GM21723 (cell line): Measurements from ENCODE around the gene PPFIBP2.

Experiments used
- ATAC-seq: cut with Tn5 transposase; IDR thresholded peaks from one replicate; pipeline ENCODE4 v1.9.1; 2021; ENCODE audit warnings: mild to moderate bottlenecking, moderate library complexity; ENCODE audit not compliant: unreplicated experiment

The PPFIBP2 gene

DNA sequence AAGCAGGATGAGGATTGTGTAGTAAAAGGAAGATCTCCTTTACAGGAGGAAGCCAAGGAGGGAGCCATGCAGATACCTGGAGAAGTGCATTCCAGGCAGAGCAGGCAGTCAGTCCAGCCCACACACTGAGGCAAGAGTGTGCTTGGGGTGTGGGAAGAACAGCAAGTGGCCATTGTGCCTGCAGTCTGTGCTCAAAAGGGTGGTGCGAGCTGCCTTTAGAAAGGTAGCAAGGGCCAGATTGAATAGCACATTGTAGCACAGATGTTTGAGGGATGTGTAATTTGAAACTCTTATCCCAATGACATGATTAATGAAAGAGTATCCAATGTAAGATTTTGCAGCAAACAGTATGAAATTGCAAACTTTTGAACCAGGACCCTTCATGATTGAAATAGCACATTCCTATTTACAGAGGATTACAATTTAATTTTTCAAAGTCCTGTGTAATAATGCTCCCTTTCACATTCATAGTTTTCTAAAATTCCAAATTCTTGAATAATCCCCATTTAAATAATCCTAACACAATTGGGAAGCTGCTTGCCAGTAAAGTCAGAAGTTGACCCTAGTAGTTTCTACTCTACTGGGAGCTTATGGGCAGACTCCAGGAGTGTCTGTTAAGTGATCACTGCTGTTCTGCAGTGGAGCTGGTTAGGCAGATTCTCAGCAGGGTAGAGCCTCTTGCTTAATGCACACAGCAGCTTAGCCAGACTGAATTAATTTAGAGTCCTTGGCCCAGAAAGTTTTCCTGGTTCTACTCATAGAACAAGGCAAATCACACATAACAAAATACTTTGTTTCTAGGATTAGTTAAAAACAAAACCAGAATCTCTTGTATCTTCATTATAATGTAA is 81.4 kb downstream of the PPFIBP2 start:
- ATAC-seq = no peak

GRCh38 chr11:7595951-7596350 is 82.2 kb downstream of the PPFIBP2 start:
- no peak for ATAC-seq

DNA sequence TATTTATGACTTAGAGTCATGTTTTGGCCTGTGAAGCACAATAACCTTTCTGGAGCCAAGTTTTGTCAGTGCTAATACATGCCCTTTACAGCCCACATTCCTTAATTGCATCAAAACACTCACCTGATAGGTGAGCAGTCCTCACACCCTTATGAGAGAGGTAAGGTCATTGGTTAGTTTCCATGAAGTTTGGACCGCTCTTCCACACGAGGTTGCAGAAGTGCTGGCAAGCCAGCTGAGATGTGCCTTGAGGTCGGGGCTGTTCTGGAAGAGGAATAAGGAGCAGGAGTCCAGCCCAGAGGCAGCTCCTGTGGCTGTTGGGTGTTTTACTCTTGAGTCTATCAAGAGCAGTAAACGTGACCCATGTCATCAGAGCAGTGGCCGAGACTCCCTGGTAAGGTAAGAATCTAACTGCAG is 83.2 kb downstream of the PPFIBP2 start:
- ATAC-seq = no peak

GRCh38 chr11:7597620-7598019 is 83.8 kb downstream of the PPFIBP2 start:
- no peak for ATAC-seq

DNA sequence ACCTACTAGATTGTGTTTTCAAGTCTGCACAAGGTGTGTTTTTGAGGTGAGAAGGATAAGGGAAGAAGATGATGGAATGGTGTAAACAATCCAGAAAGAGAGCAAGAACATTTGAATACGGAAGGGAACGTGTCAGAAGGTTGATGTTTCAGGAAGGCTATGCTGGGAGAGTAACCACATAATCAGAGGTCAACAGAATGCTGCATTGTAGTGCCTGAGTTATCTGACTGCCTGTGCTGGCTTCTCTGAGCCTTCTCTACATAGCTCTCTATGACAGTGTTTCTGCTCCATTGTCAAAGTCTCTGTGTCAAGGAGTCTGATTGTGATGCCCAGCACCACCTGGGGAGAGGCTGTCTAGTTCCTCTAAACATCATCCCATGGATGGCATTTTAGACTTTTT is 85.4 kb downstream of the PPFIBP2 start:
- ATAC-seq = no peak

DNA sequence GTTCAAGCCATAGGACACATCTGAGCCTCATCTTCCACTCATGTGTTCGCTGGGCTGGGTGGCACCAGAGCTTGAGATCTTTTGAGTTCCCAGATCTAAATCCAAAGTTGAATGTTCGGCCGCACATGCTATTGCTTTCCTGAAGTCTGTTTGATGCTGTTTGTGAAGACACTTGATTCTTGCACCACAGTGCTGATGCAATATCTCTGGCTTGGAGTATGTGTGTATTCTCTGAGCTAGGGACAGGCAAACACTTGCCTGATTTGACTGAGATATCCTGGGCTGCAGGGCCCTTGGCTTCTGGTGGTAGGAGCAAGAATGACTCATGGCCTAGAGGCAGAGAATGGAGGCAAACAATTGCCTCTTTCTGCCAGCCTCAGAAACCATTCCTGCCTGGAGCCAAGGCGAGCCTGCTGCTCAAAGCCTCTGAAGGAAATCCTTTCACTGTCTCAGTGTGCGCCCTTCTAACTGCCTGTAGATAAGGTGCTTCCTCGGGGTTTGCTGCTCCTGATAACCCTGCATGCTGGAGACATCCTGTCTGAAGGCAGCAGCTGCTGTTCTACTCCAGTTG is 86.5 kb downstream of the PPFIBP2 start:
- no peak for ATAC-seq

DNA sequence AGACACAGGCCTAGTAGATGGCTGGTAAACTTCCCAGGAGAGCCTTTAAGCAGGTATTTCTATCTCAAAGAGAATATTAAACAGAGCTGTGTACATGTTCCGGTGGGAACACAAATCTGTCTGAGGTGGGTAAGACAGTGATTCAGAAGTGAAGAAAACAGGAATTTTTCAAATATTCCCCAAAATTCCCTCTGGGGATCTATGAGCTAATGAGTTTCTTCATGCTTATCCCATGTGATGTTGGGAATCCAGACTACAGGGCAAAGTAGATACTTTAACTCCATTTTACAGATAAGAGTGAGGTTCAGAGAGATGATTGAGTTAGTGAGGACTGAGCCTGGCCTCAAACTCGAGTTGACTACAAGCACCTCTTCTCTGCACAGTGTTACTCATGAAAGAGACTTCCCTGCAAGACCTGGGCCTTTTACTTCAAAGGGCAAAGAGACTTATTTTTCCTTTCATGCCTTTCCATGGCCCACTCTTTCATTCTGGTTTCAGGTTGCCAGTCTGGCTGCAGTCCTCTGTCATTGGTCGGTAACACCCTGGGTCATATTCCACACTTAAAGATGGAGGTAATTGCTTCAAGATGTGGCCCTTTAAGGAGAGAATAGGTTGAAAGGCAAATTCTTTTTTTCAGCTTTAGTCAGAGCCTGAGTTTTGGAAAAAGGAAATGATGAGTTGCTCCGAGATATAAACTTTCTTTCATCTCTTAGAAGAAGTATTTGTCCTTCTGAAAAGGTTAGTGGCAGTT is 89.4 kb downstream of the PPFIBP2 start:
- no peak for ATAC-seq

DNA sequence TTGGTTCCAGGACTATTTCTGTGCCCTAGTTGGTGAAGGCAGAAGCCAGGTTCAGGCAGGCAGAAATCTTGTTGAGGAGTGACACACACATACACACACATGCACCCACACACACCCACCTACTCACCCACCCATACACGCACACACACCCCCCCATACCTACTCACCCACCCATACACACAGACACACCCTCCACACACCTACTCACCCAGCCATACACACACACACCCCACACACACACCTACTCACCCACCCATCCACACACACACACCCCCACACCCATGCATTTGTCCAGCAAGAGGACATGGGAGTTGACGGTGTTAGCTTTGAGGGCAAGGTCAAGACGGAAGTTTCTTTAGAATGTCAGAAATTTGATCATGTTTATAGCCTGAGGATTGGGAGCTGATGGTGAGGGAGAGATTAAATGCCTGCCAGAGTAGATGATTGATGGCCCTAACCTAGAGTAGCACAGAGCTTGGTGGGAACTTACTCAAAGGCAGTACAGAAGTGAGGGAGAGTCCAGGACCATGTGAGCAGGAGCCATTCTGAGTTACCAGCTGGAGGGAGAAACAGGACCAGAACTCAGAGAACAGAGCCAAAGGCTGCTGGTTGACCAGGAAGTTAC is 90.6 kb downstream of the PPFIBP2 start:
- ATAC-seq = no peak

DNA sequence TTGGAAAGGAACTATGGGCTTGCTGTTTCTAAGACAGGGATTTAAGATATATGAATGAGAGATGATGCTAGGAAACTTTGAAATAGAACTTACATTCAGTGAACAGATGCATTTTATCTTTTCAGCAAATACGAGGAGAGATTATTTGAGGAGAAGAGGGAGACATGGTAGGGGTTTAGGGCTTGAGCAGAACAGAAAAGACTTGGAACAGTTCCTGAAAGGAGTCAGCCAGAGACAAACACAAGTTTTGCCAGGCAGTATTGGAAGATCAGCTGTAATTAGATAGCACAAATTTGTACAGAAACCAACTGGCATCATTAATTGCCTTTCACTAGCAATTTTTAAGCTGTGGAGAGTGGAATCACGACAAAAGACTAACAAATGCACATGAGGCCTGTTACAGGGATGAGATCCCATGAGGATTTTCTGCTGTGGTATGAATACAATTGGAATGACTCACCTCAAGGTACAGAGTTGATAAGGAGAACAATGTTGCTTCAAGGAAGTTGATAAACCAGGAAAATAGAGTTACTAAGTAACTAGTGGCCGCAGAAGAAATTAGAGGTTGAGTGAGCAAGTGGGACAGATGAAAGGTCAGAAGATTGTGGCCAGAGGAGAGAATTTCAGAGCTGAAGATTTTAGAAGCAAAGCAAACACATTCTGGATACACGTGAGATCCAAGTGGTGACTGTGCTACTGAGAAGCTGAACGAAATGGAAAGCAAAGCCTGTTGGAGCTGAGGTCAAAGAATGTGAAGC is 91.6 kb downstream of the PPFIBP2 start:
- ATAC-seq = no peak

- no peak for ATAC-seq
These were observed 92.7 kb downstream of the PPFIBP2 start for GRCh38 chr11:7606496-7606895.

GRCh38 chr11:7609015-7609414 is 95.2 kb downstream of the PPFIBP2 start:
- ATAC-seq = no peak

DNA sequence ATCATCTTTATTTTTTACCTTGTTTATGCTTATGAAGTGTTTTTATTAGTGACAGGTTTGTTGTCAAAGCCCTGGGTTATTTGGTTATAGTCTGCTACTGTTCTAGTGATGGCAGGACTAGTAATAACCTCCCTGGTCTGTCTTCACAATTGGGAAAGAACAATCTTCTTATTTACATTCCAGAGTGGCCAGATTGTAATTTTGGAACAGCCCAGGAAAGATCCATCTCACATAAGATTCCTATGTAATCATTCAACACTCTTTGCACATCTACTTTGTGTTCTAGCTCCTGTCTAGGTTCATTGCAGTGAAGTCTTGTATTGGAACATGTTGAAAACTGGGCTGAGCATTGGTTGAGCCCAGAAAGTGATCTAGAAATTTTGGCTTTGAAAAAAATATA is 95.7 kb downstream of the PPFIBP2 start:
- ATAC-seq = no peak

- no peak for ATAC-seq
These were observed 96.6 kb downstream of the PPFIBP2 start for GRCh38 chr11:7610393-7610792.

DNA sequence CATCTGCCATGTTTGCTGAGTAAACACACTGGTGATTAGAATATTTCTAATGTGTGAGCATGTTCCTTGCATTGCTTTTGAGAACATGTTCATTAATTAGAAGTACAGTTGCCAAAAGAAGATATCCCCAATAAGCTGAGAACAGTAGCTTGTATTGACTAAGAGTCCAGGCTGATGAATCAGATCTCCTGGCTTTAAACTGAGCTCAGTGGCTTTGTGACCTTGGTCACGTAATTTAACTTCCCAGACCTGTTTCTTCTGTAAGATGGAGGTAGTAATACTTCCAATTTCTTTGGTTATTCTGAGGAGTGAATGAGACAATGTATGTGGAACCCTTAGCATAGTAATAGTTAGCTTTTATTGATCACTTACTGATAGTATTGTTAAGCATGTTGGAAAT is 97.6 kb downstream of the PPFIBP2 start:
- no peak for ATAC-seq

DNA sequence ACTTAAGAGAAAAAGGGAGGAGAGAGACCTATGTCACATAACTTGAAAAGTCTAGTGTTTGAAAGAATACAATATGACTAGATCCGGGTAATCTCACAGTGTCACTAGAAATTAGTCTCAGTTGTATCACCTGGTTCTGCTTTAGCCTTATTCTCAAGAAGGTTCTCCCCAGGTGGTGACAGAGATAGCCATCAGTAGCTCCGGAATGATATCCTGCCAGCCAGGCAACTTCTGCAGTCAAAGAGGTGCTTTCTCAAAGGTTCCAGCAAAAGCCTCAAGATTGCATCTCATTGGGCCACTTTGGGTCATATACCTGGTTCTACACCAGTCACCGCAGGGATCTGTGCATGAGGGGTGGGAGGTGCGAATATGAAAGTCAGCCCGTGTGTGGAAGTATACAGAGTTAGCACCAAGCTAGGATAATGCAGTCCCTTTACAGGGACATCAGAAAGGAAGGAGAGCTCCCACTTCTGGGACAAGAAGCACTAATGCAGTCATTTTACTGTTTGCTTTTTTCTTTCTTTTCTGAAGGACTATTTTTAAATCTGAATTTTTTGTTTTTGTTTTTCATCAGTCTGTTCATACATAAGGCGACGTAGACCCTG is 98.4 kb downstream of the PPFIBP2 start:
- ATAC-seq = no peak

DNA sequence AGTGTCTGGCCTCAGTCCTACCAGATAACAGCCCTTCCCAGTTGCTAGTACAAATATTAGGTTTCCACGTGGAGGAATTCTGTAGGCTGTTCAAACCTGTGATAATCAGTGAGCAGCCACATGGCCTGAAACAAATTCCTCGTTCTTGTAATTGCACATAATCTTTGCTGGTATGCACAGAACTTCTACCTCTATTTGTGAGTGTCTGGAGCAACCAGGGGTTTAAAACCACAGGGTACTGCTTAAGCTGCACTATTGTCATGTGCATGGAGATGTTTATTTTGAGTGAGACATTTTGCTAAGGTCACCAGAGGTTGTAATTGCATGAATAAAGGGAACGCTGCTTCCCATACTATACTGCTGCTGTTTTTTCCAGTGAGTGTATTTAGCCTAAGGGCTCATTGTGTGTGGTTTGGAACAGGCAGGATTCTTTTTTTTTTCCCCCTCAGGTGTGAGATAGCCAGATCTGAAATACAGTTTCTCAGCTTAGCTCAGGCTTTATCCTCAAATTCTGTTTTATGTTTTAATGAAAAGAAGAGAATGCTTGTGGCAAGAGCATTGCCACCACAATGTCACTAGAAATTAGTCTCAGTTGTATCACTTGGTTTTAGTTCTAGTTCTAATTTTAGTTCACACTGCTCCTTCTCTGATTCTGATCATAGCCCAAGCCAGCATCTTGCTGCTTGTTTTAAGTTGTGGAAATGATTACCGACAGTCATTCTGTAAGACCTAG is 99.0 kb downstream of the PPFIBP2 start:
- ATAC-seq = no peak

DNA sequence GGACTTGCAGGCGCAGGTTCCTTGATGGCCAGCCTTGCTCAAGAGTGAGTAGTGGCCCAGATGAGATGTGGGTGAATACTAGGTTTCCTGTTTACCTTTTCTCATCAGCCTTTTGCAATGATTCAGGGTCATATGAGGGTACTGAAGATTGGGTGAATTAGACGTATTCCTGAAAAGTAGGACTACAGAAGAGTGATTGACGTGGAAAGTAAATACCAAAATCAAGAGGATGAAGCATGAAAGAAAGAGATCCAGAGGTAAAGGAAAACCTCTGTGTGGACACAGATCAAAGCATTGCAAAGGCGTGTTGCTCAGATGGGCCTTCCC is 99.6 kb downstream of the PPFIBP2 start:
- ATAC-seq = no peak

- no peak for ATAC-seq
These were observed 100.9 kb downstream of the PPFIBP2 start for GRCh38 chr11:7614656-7615055.

GRCh38 chr11:7617032-7617431 is 103.2 kb downstream of the PPFIBP2 start:
- no peak for ATAC-seq

GRCh38 chr11:7619322-7619721 is 105.5 kb downstream of the PPFIBP2 start:
- no peak for ATAC-seq
